ENCODE results near the gene ZNF148.

ZNF148 gene

GRCh38 chr3:125194849-125195601, 180.1 kb downstream of the ZNF148 start:
- Histone ChIP-seq H3K9ac (ENCODE audit: low read depth, low read length) (no peak overlapping the region), H3K36me3 (ENCODE audit: insufficient read depth, low read length) (no peaks in the 10 kb centered on the region), H3K4me3 (ENCODE audit: low read depth in 1 of 2, low read length in 2 of 2) (no peak overlapping the region), H3K27me3 (ENCODE audit: insufficient read depth, low read length, poor library complexity) (no peaks in the 10 kb centered on the region), H3K4me2 (ENCODE audit: insufficient read depth, low read length) (no peak overlapping the region), H4K20me1 (ENCODE audit: insufficient read depth, low read length) (no peaks in the 10 kb centered on the region), H2AFZ (ENCODE audit: low read depth, low read length) (no peak overlapping the region), H3K4me1 (ENCODE audit: insufficient read depth, low read length) (no peaks in the 10 kb centered on the region), H3K79me2 (ENCODE audit: insufficient read depth, low read length) (no peaks in the 10 kb centered on the region), H3K27ac (ENCODE audit: low read length) (no peak overlapping the region), H3K9me3 (ENCODE audit: insufficient read depth, low read length, severe bottlenecking) (no peaks in the 10 kb centered on the region)
- TF ChIP-seq EZH2 (IDR thresholded peaks at IDR 0.05; ENCODE audit: borderline replicate concordance, low read depth, low read length, severe bottlenecking): no peak
- no peak for TF ChIP-seq CTCF (IDR thresholded peaks at IDR 0.05; ENCODE audit: borderline replicate concordance, extremely low read depth, low read length, poor library complexity, severe bottlenecking)
- no peak for ATAC-seq (ENCODE audit: insufficient read depth, low read depth)
- DNase-seq: no peak

GRCh38 chr3:125194061-125194848, 180.9 kb downstream of the ZNF148 start:
- Histone ChIP-seq H3K27me3 (ENCODE audit: insufficient read depth, low read length, poor library complexity) (no peaks in the 10 kb centered on the region), H3K4me3 (ENCODE audit: low read depth in 1 of 2, low read length in 2 of 2) (no peak overlapping the region), H3K79me2 (ENCODE audit: insufficient read depth, low read length) (no peaks in the 10 kb centered on the region), H2AFZ (ENCODE audit: low read depth, low read length) (no peak overlapping the region), H3K9ac (ENCODE audit: low read depth, low read length) (no peak overlapping the region), H3K27ac (ENCODE audit: low read length) (no peak overlapping the region), H3K9me3 (ENCODE audit: insufficient read depth, low read length, severe bottlenecking) (no peaks in the 10 kb centered on the region), H4K20me1 (ENCODE audit: insufficient read depth, low read length) (no peaks in the 10 kb centered on the region; the same call in 1 of the 2 replicates), H3K4me1 (ENCODE audit: insufficient read depth, low read length) (no peaks in the 10 kb centered on the region), H3K4me2 (ENCODE audit: insufficient read depth, low read length) (no peak overlapping the region), H3K36me3 (ENCODE audit: insufficient read depth, low read length) (no peaks in the 10 kb centered on the region)
- no peak for DNase-seq
- no peak for ATAC-seq (ENCODE audit: insufficient read depth, low read depth)
- no peak for TF ChIP-seq CTCF (IDR thresholded peaks at IDR 0.05; ENCODE audit: borderline replicate concordance, extremely low read depth, low read length, poor library complexity, severe bottlenecking)
- TF ChIP-seq EZH2 (IDR thresholded peaks at IDR 0.05; ENCODE audit: borderline replicate concordance, low read depth, low read length, severe bottlenecking): no peak

GRCh38 chr3:125192190-125193035, 182.7 kb downstream of the ZNF148 start:
- Histone ChIP-seq H2AFZ (ENCODE audit: low read depth, low read length) (no peak overlapping the region), H3K36me3 (ENCODE audit: insufficient read depth, low read length) (no peaks in the 10 kb centered on the region), H3K27ac (ENCODE audit: low read length) (no peak overlapping the region), H3K79me2 (ENCODE audit: insufficient read depth, low read length) (no peaks in the 10 kb centered on the region), H3K9me3 (ENCODE audit: insufficient read depth, low read length, severe bottlenecking) (no peaks in the 10 kb centered on the region), H3K4me2 (ENCODE audit: insufficient read depth, low read length) (no peak overlapping the region), H3K27me3 (ENCODE audit: insufficient read depth, low read length, poor library complexity) (no peaks in the 10 kb centered on the region), H3K4me3 (ENCODE audit: low read depth in 1 of 2, low read length in 2 of 2) (no peak overlapping the region), H3K9ac (ENCODE audit: low read depth, low read length) (no peak overlapping the region), H4K20me1 (ENCODE audit: insufficient read depth, low read length) (no peaks in the 10 kb centered on the region; the same call in 1 of the 2 replicates), H3K4me1 (ENCODE audit: insufficient read depth, low read length) (no peaks in the 10 kb centered on the region)
- no peak for TF ChIP-seq EZH2 (IDR thresholded peaks at IDR 0.05; ENCODE audit: borderline replicate concordance, low read depth, low read length, severe bottlenecking)
- TF ChIP-seq CTCF (IDR thresholded peaks at IDR 0.05; ENCODE audit: borderline replicate concordance, extremely low read depth, low read length, poor library complexity, severe bottlenecking): no peak
- no peak for DNase-seq
- no peak for ATAC-seq (ENCODE audit: insufficient read depth, low read depth)
